Measurements from ENCODE around the gene ANKRD13A. TPM values are rescaled to one million over a fixed set of nuclear protein-coding genes. Genes with fewer than 3 reads are reported as not detected.
A peak's percentile ranks its signal among the peaks of the same experiment; 100 is the strongest.

The ANKRD13A gene
- total RNA-seq, 4 donors from 2014 or later: 38.5 to 69.0 (median 51.7) TPM

- peaks cover 0 to 4% (median 0%) of the 10 kb centered on the region in 4 donors for H3K4me1 ChIP-seq
- peaks cover 0 to 4% (median 0%) of the 10 kb centered on the region in 4 donors for H3K9me3 ChIP-seq
- no peaks in the 10 kb centered on the region for H3K27me3 ChIP-seq
- TF ChIP-seq EP300 (IDR thresholded peaks at IDR 0.05) (no peak), POLR2A (IDR thresholded peaks at IDR 0.05) (no peak), CTCF (IDR thresholded peaks at IDR 0.05) (no peak)
- H3K36me3 ChIP-seq: peaks cover 0 to 42% (median 0%) of the 10 kb centered on the region in 3 donors
- DNase-seq (ENCODE audit: low spot score in 2 of 2): no peak
- no peak overlapping the region for H3K4me3 ChIP-seq
- 86 to 89% methylated on average over 13 of the region's 13 CpGs for WGBS, 2 donors
- H3K27ac ChIP-seq: peak overlapping the region in 1 of 4 donors; percentile 63
Observed at GRCh38 chr12:110010853-110011723, 11.9 kb downstream of the ANKRD13A start.

DNA sequence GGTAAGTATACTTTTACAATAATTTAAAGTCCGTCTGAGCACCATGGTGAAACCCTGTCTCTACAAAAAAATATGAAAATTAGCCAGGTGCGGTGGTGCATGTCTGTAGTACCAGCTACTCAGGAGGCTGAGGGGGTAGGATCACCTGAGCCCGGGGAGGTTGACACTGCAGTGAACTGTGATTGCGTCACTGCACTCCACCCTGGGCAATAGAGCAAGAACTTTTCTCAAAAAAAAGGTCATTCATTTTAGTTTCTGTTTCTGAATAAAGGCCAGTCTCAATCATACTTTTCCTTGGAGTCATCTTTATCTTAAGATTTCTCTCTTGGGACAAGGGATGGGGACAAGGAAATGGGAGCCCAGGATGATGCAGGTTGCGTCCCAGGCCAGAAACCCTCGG lies 12.9 kb downstream of the ANKRD13A start:
- Histone ChIP-seq H3K4me3 (no peak overlapping the region), H3K27ac (peak overlapping the region in 1 of 4 donors; percentile 63), H3K9me3 (peaks cover 0 to 4% (median 0%) of the 10 kb centered on the region in 4 donors), H3K36me3 (peaks cover 0 to 52% (median 0%) of the 10 kb centered on the region in 3 donors), H3K4me1 (peaks cover 0 to 4% (median 0%) of the 10 kb centered on the region in 4 donors), H3K27me3 (no peaks in the 10 kb centered on the region)
- WGBS, 2 donors: 82 to 89% methylated on average over 6 of the region's 6 CpGs
- no peak for TF ChIP-seq CTCF (IDR thresholded peaks at IDR 0.05)
- no peak for TF ChIP-seq EP300 (IDR thresholded peaks at IDR 0.05)
- no peak for TF ChIP-seq POLR2A (IDR thresholded peaks at IDR 0.05)
- DNase-seq (ENCODE audit: low spot score in 2 of 2): no peak

- H3K27me3 ChIP-seq: no peaks in the 10 kb centered on the region
- TF ChIP-seq CTCF (IDR thresholded peaks at IDR 0.05) (no peak), EP300 (IDR thresholded peaks at IDR 0.05) (no peak), POLR2A (IDR thresholded peaks at IDR 0.05) (no peak)
- peaks cover 0 to 4% (median 0%) of the 10 kb centered on the region in 4 donors for H3K4me1 ChIP-seq
- no peaks in the 10 kb centered on the region for H3K9me3 ChIP-seq
- H3K36me3 ChIP-seq: peaks cover 0 to 57% (median 0%) of the 10 kb centered on the region in 3 donors
- no peak for DNase-seq (ENCODE audit: low spot score in 2 of 2)
- no peak overlapping the region for H3K4me3 ChIP-seq
- WGBS, 2 donors: 86 to 96% methylated on average over 4 of the region's 4 CpGs
- H3K27ac ChIP-seq: peak overlapping the region in 1 of 4 donors; percentile 43
Observed at GRCh38 chr12:110012659-110013058, 13.4 kb downstream of the ANKRD13A start.

- Histone ChIP-seq H3K4me3 (no peak overlapping the region), H3K36me3 (peaks cover 0 to 80% (median 12%) of the 10 kb centered on the region in 3 donors), H3K4me1 (peaks cover 0 to 4% (median 0%) of the 10 kb centered on the region in 4 donors), H3K27me3 (no peaks in the 10 kb centered on the region), H3K9me3 (no peaks in the 10 kb centered on the region), H3K27ac (no peak overlapping the region)
- no peak for DNase-seq (ENCODE audit: low spot score in 2 of 2)
- no peak for TF ChIP-seq POLR2A (IDR thresholded peaks at IDR 0.05)
- no peak for TF ChIP-seq EP300 (IDR thresholded peaks at IDR 0.05)
- TF ChIP-seq CTCF (IDR thresholded peaks at IDR 0.05): no peak
- WGBS, 2 donors: 57 to 65% methylated on average over 2 of the region's 2 CpGs
Observed at GRCh38 chr12:110015132-110015531, 15.9 kb downstream of the ANKRD13A start.

GRCh38 chr12:110020956-110021355 lies 21.7 kb downstream of the ANKRD13A start:
- Histone ChIP-seq H3K36me3 (peaks cover 0 to 51% (median 28%) of the 10 kb centered on the region in 3 donors), H3K27me3 (no peaks in the 10 kb centered on the region), H3K9me3 (no peaks in the 10 kb centered on the region), H3K4me3 (no peak overlapping the region), H3K4me1 (peaks cover 0 to 18% (median 8%) of the 10 kb centered on the region in 4 donors), H3K27ac (peak overlapping the region in 2 of 4 donors; percentile 31 to 67)
- 56 to 64% methylated on average over 4 of the region's 4 CpGs for WGBS, 2 donors
- no peak for DNase-seq (ENCODE audit: low spot score in 2 of 2)
- TF ChIP-seq CTCF (IDR thresholded peaks at IDR 0.05): no peak
- TF ChIP-seq EP300 (IDR thresholded peaks at IDR 0.05): no peak
- no peak for TF ChIP-seq POLR2A (IDR thresholded peaks at IDR 0.05)

Measured in tibial nerve (tissue), 4 donors.